HG03520 (cell line): ENCODE data around the gene DUSP15.

Source experiments
- ATAC-seq: cut with Tn5 transposase; IDR thresholded peaks from one replicate; pipeline ENCODE4 v1.9.1; 2021; ENCODE audit warnings: mild to moderate bottlenecking, moderate library complexity; ENCODE audit not compliant: unreplicated experiment

The DUSP15 gene

DNA sequence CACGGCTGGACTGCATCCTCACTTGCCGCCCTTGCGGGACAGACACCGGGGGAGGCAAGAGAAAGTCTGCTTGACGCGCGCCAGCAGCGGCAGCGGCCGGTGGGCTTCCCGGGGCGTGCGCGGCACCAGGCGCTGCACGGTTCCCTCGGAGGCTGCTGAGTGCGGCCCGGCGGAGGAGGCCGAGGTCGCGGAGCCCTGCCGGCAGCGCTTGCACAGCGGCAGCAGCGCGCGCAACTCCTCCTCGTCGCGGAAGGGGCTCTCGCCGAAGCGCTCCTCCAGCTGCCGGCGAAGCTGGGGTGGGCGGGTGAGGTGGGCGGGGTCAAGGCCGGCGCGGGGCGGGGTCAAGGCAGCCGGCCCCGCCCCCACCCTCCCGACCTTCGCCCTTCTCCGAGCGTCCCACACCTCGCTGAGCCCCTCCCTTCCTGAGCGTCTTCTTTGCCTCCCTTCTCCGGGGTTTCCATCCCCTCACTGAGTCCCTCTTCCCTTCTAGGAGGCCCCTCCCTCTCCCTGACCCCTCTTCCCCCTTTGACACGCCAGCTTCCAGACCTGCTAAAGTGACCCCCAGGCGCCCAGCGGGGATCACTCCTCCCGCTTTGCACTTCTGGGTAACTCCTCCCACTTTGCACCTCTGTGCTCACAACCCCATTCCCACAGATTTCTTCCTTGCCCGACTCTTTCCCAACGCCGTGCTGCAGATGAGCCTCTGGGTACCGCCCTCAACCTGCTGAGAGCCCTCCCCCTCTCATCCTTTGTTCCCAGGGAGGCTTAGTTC, 8.8 kb downstream of the DUSP15 start:
- no peak for ATAC-seq

DNA sequence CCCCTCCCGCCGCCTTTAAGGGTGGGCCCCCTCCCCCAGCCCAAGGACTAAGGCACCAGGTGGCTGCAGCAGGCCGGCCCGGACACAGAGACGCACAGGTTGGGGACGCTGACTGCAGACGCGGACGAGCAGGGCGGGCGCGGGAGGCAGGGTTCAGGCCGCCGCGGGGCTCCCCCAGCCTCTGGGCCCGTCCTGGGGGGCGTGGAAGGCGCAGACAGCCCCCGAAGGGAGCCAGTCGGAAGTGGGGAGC, 9.3 kb downstream of the DUSP15 start:
- no peak for ATAC-seq

GRCh38 chr20:31860390-31861134, 9.8 kb downstream of the DUSP15 start:
- no peak for ATAC-seq

DNA sequence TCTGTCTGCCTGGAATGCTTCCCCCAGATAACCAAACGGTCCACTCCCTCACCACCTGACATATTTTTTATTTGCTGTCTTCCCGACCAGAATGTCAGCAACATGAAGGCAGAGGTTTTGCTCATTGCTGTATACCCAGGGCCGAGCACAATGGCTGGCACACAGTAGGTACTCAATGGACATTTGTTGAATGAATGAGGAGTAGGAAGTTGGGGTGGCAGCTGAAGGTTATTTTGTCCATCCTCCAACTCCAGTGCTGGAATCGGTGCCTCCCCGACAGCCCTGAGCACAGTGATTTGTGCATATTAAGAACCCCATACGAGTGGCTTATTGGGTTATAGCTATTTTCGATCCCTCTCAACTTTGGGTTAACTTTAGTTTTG, 10.3 kb downstream of the DUSP15 start:
- no peak for ATAC-seq

- no peak for ATAC-seq
These were observed 10.9 kb downstream of the DUSP15 start for GRCh38 chr20:31859266-31859997.

GRCh38 chr20:31858760-31859083, 11.6 kb downstream of the DUSP15 start:
- ATAC-seq, result no peak

GRCh38 chr20:31857861-31858759, 12.2 kb downstream of the DUSP15 start:
- ATAC-seq, result peak; percentile 50

GRCh38 chr20:31856516-31856915, 13.8 kb downstream of the DUSP15 start:
- ATAC-seq, result no peak

DNA sequence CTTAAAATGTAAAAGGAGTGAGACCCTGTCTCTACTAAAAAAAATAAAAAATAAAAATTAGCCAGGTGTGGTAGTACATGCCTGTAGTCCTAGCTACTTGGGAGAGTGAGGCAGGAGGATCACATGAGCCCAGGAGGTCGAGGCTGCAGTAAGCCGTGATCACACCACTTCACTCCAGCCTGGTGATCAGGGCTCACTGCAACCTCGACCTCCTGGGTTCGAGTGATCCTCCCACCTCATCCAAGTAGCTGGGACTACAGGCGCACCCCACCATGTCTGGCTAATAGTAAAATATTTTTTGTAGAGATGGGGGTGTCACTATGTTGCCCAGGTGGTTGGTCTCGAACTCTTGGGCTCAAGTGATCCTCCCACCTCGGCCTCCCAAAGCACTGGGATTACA, 16.8 kb downstream of the DUSP15 start:
- no peak for ATAC-seq

DNA sequence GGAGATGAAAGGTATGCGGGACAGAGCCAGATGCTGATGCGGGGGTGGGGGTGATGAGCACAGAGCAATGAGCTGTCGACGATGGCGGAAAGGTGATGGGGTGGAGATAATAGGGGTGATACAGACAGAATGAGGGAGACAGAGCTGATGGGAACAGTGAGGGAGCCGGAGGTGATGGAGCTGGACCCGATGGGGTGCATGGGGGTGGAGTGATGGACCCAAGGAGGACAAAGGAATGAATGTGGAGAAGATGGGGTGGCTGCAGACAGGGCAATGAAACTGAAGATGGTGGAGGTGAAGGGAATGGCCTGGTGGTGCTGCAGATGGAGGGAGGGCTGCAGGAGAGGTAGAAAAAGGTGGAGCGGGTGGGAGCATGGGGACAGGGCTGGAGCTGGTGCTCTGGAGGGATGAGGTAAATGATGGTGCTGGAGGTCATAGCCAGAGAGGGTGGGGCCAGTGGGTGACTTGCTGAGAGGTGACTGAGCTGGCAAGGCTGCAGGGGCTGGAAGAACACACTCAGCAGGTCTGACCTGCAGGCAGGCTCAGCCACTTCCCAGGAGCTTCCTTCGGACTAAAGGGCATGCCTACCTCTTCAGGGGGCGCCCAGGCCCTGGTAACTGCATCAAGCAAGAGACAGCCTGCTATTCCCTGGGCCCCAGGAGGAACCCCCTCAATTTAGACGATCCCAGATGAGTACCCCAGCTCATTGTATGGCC, 18.9 kb downstream of the DUSP15 start:
- ATAC-seq, result no peak

DNA sequence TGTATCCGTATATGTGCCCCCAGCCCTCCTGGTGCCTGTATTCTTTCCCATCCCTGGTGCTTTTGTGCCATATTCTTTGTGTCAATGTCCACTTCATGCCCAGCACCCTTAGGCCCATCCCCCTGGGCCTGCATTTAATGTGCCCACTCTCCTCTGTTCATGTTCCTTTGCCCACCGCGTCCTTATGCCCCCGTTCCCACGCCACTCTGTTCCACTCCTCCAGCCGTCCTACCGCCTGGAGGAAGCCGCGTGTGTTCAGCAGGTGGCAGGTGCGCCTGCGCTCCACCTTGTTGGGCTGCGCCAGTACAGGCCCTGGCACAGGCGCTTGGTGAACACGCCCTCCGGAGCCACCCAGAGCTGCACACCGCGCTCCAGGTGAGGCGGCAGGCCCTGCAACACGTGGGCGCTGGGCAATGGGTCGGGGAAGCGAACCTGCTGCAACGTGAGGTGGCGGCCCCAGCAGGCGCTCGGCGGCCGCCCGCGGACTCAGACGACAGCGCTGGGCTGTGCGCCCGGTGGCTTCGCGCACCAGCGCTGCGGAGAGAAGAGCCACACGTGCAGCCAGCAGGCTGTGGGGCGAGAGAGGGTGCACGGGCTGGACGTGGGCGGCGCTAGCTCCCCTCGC, 20.9 kb downstream of the DUSP15 start:
- ATAC-seq, result no peak

GRCh38 chr20:31848088-31848999, 22.0 kb downstream of the DUSP15 start:
- ATAC-seq, result no peak

DNA sequence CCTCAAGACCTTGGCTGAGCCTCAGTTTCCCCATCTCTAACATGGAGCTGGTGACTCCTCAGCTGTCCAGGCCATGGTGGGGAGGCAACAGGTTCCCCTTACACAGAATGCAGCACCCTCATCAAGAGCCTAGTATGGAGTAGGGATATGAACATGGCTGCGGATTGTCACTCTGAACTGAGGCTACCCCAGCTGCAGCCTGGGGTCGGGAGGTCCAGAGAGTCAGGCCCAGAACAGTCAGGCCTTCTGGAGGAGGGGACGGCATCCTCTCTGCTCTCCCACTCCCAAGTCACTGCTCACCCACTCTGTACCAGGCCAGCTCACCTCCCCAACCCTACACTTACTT, 23.6 kb downstream of the DUSP15 start:
- no peak for ATAC-seq

GRCh38 chr20:31845300-31845863, 24.9 kb downstream of the DUSP15 start, which contains the start of gene FOXS1:
FOXS1 (minus strand) TSS chr20:31845604; CDS start chr20:31845542, 62 bp downstream.
- ATAC-seq, result no peak

- no peak for ATAC-seq
These were observed 25.5 kb downstream of the DUSP15 start for GRCh38 chr20:31844737-31845299.

DNA sequence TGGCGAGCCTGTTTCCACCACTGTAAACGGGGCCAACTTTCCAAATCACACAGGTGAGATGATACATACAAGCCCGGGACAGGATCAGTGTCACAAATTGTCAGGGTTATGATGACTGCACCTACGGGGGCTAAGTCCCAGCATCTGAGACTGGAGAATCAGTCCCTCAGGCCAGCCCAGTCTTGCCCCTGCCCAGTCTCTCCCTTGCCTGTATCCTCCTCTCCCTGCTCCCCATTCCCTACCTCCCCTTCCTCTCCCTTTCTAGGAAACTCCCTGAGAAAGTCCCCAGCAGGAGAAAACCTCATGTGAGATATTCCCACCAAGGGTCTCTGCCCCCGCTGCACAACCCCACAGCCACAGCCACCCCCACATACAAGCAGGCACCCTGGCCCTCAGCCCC, 26.4 kb downstream of the DUSP15 start:
- ATAC-seq, result no peak

DNA sequence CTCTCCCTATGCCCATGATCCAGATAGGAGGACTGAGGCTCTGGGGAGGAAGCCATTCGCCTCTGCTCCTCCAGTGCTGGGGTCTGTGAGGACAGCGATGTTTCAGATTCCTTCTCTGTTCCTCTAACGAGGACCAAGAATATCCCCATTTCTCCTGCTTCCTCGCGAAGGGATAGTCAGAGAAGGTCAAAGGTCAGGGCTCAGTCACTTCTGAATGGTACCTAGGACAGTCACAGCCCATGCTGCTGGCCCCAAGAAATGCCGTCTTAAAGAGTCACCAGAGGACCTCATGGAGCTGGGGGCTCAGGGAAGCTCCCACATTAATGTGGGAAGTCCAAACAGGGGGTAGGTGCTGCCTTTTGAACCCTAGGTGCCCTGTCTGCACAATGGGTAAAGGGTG, 27.0 kb downstream of the DUSP15 start:
- no peak for ATAC-seq

DNA sequence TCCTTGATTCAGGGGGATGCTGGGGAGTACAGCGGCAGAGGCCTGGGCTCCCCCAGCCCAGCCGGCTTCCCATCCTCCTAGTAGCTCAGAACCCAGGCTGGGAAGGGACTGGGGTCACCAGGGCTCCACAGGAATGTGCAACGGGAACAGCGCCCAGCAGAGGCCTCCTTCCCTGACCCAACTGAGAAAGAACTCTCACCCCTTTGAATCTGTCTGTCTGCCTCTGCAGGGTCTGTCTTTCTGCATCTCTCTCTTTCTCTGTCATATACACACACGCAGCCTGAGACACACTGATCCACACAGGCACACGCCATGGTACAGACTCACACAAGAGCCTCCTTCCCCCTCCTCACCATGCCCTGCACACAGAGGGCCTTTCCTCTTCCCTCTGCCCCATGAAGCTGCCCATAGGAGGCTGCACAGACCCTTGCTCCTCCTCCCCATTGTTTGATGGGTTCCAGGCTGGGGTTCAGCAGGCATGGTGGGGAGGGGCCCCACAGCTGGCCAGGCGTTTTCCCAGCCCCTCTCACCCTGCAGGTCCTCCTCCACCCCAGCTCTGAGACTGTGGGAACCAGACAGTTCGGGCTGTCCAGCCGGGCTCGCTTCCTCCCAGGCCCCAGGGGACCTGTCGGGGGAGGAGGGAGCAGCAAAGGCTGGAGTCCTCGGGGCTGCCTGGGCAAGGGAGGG, 27.7 kb downstream of the DUSP15 start:
- ATAC-seq, result no peak
